A549 (cell line): Measurements from ENCODE around the gene RIOK1. TPM values are rescaled to one million over a fixed set of nuclear protein-coding genes. Genes with fewer than 3 reads are reported as not detected.

ENCODE experiments used
- ATAC-seq, 2 experiments: fragments of 200-7000 bp in 1 of 2; fragments of >200 bp in 1 of 2; cut with Nextera tagmentation in 1 of 2; cut with Tn5 transposase in 1 of 2; 3 replicates each; pipeline versions ENCODE4 v1.8.0 to v1.9.1; 2018 to 2020; ENCODE audit warnings: mild to moderate bottlenecking in 1 of 2, moderate library complexity in 1 of 2
- CTCF ChIA-PET: fragments of 300-600 bp; sonication (Branson Sonifier 250); formaldehyde crosslinking; extraction: SDS; loops from one replicate; lab custom pipeline; 2021; ENCODE audit warnings: antibody characterized with exemption, inconsistent platforms; lab: Yijun Ruan, JAX
- POLR2A ChIA-PET: fragments of 350-600 bp; formaldehyde crosslinking; extraction: SDS; loops from one replicate; lab custom pipeline; 2021; ENCODE audit warnings: antibody characterized with exemption, inconsistent platforms; lab: Yijun Ruan, JAX
- DNase-seq, 2 experiments: peaks; one replicate each; pipeline versions ENCODE4 v3.0.0 to v3.0.0-alpha.2; 2011 to 2016; ENCODE audit warnings: low read depth in 1 of 2, low spot score in 1 of 2
- FAIRE-seq: peaks from 2 replicates; lab custom pipeline; 2011; peaks lifted over from hg19 to GRCh38; lab: Jason Lieb, UNC
- H3K27ac ChIP-seq, 2 experiments: fragments of >200 bp; sonication (Bioruptor Twin); formaldehyde crosslinking; 3 replicates each; pipeline ENCODE4 v1.5.1; 2016 to 2017
- H3K4me1 ChIP-seq: fragments of >200 bp; sonication (Bioruptor Twin); formaldehyde crosslinking; 3 replicates; pipeline ENCODE4 v1.6.1; 2016
- H3K4me2 ChIP-seq: fragments of >200 bp; sonication (Bioruptor Twin); formaldehyde crosslinking; 3 replicates; pipeline ENCODE4 v1.6.1; 2016
- H3K4me3 ChIP-seq: fragments of >200 bp; sonication (Bioruptor Twin); formaldehyde crosslinking; 3 replicates; pipeline ENCODE4 v1.5.1; 2016
- H3K9me3 ChIP-seq: fragments of >200 bp; sonication (Bioruptor Twin); formaldehyde crosslinking; 3 replicates; pipeline ENCODE4 v1.6.1; 2016
- CEBPB ChIP-seq, 2 experiments: fragments of >200 bp in 1 of 2; sonication (Bioruptor Twin) in 1 of 2; formaldehyde crosslinking in 1 of 2; IDR thresholded peaks; 2 replicates each; pipeline ENCODE4 v1.6.1; 2012 to 2016
- CHD2 ChIP-seq: fragments of 150-350 bp; IDR thresholded peaks from 2 replicates; pipeline ENCODE4 v1.6.1; 2014; ENCODE audit warnings: low read length; ENCODE audit not compliant: partially characterized antibody
- EHMT2 ChIP-seq: fragments of 200-600 bp; sonication (generic); IDR thresholded peaks from 2 replicates; pipeline ENCODE4 v1.6.1; 2016; ENCODE audit warnings: antibody characterized with exemption, low read depth, mild to moderate bottlenecking, moderate library complexity
- ESRRA ChIP-seq: fragments of 150-350 bp; IDR thresholded peaks from 2 replicates; pipeline ENCODE4 v1.6.1; 2014; ENCODE audit warnings: mild to moderate bottlenecking, low read length, borderline replicate concordance
- FOSB ChIP-seq: fragments of 250-450 bp; sonication (Bioruptor Pico); IDR thresholded peaks from 2 replicates; pipeline ENCODE4 v1.5.0; 2020; ENCODE audit warnings: mild to moderate bottlenecking, moderate library complexity
- GATA3 ChIP-seq: IDR thresholded peaks from 2 replicates; pipeline ENCODE4 v1.6.1; 2012; ENCODE audit warnings: borderline replicate concordance
- HEYL ChIP-seq: fragments of 250-450 bp; sonication (Bioruptor Pico); IDR thresholded peaks from 2 replicates; pipeline ENCODE4 v1.8.0; 2021; ENCODE audit warnings: mild to moderate bottlenecking, moderate library complexity
- JUN ChIP-seq, 2 experiments: fragments of >200 bp; sonication (Bioruptor Twin); formaldehyde crosslinking; IDR thresholded peaks; 2 replicates in 1 of 2; 3 replicates in 1 of 2; pipeline ENCODE4 v1.6.1; 2016 to 2017
- JUNB ChIP-seq: fragments of >200 bp; sonication (Bioruptor Twin); formaldehyde crosslinking; IDR thresholded peaks from 2 replicates; pipeline ENCODE4 v1.6.1; 2016
- KDM5A ChIP-seq: fragments of 200-600 bp; sonication (generic); IDR thresholded peaks from 2 replicates; pipeline ENCODE4 v1.6.1; 2016; ENCODE audit warnings: antibody characterized with exemption, mild to moderate bottlenecking
- MAFK ChIP-seq: fragments of 450-650 bp; IDR thresholded peaks from 2 replicates; pipeline ENCODE4 v1.6.1; 2014; ENCODE audit not compliant: partially characterized antibody
- NFE2L2 ChIP-seq: fragments of 150-350 bp; conservative IDR thresholded peaks from 2 replicates; pipeline ENCODE4 v1.6.1; 2014; ENCODE audit warnings: low read length
- NPAS2 ChIP-seq: fragments of 250-450 bp; sonication (Bioruptor Pico); IDR thresholded peaks from 2 replicates; pipeline ENCODE4 v1.8.0; 2022; ENCODE audit warnings: mild to moderate bottlenecking, moderate library complexity, borderline replicate concordance
- PHF8 ChIP-seq: fragments of 200-600 bp; sonication (generic); IDR thresholded peaks from 2 replicates; pipeline ENCODE4 v1.6.1; 2016; ENCODE audit warnings: low read depth, mild to moderate bottlenecking, antibody characterized with exemption, moderate library complexity, borderline replicate concordance
- RAD21 ChIP-seq, 2 experiments: fragments of >200 bp in 1 of 2; sonication (Bioruptor Twin) in 1 of 2; formaldehyde crosslinking in 1 of 2; IDR thresholded peaks in 1 of 2; conservative IDR thresholded peaks in 1 of 2; 2 replicates in 1 of 2; 3 replicates in 1 of 2; pipeline ENCODE4 v1.6.1; 2012 to 2018; ENCODE audit warnings: inconsistent platforms in 1 of 2
- RCOR1 ChIP-seq: fragments of 150-350 bp; IDR thresholded peaks from 2 replicates; pipeline ENCODE4 v1.6.1; 2014; ENCODE audit warnings: antibody characterized with exemption, low read length, low read depth
- RFX5 ChIP-seq: fragments of 450-650 bp; IDR thresholded peaks from 2 replicates; pipeline ENCODE4 v1.7.1; 2014; ENCODE audit warnings: antibody characterized with exemption, mild to moderate bottlenecking, moderate library complexity
- SMC3 ChIP-seq: fragments of >200 bp; sonication (Bioruptor Twin); formaldehyde crosslinking; IDR thresholded peaks from 3 replicates; pipeline ENCODE4 v1.6.1; 2018; ENCODE audit warnings: inconsistent platforms
- ZC3H11A ChIP-seq: fragments of 450-650 bp; IDR thresholded peaks from 2 replicates; pipeline ENCODE4 v1.6.1; 2014; ENCODE audit warnings: antibody characterized with exemption, mild to moderate bottlenecking
- ZFP36 ChIP-seq: fragments of 450-650 bp; IDR thresholded peaks from 2 replicates; pipeline ENCODE4 v1.6.1; 2014; ENCODE audit warnings: borderline replicate concordance; ENCODE audit not compliant: partially characterized antibody
- ZNF302 ChIP-seq: fragments of 250-450 bp; sonication (Bioruptor Pico); IDR thresholded peaks from 2 replicates; pipeline ENCODE4 v1.9.0; 2021; ENCODE audit warnings: inconsistent platforms, mild to moderate bottlenecking, moderate library complexity
- WGBS: methylation state at CpG from one replicate; pipeline ENCODE4 v1.1.6; 2017; ENCODE audit errors: missing lambda C conversion rate; 5-methylcytosine and 5-hydroxymethylcytosine counted together
- polyA plus RNA-seq, 4 experiments: library from polyadenylated mRNA; depleted of rRNA in 3 of 4; stranded (reverse); fragments of >200 nt; fragmentation: RNase III in 1 of 4; extraction: RNeasy Plus Mini Kit Qiagen cat#74134 plus additional on column Dnase treatment in 1 of 4; gene quantifications; 2 replicates in 3 of 4; 3 replicates in 1 of 4; pipeline ENCODE4 v1.2.3, GENCODE V29; 2011 to 2017
- TF ChIP-seq, protein P1 (sequence below): fragments of >200 bp; sonication (Bioruptor Twin); formaldehyde crosslinking; IDR thresholded peaks from 3 replicates; pipeline ENCODE4 v1.6.1; 2016
- TF ChIP-seq, protein P2 (sequence below): IDR thresholded peaks from 2 replicates; pipeline ENCODE4 v1.6.1; 2012
- TF ChIP-seq, protein P3 (sequence below): fragments of 250-450 bp; sonication (Bioruptor Pico); IDR thresholded peaks from 2 replicates; pipeline ENCODE4 v1.5.0; 2020; ENCODE audit warnings: low read depth, mild to moderate bottlenecking, moderate library complexity
- TF ChIP-seq, protein P4 (sequence below): fragments of 450-650 bp; IDR thresholded peaks from 2 replicates; pipeline ENCODE4 v1.6.1; 2014; ENCODE audit warnings: antibody characterized with exemption

RIOK1 gene
- polyA plus RNA-seq, 2 of the 4 experiments (the other 2 are of a cell fraction) = 16.1 to 20.4 TPM

DNA sequence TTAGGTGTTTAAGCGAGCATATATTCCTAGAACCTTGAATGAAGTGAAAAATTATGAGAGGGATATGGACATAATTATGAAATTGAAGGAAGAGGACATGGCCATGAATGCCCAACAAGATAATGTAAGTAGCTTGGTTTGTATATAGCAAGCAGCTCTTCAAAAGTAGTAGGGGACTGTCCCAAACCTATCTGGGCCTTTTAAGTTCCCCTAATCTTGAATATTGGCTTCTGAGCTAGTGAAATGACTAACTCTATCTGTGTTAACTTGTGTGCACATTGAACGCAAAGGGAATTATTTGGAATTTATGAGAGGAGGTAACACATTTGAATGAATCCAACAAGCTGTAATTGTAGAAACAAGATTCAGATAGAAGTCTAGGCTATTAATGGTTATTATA is 21.7 kb downstream of the RIOK1 start (continued):
- TF ChIP-seq ZFP36 (no peak), PHF8 (no peak), EHMT2 (no peak), CEBPB (IDR thresholded peaks at IDR 0.05) (no peak), ESRRA (no peak), SMC3 (no peak), JUN (IDR thresholded peaks at IDR 0.05) (no peak)
- TF ChIP-seq, protein P1, sequence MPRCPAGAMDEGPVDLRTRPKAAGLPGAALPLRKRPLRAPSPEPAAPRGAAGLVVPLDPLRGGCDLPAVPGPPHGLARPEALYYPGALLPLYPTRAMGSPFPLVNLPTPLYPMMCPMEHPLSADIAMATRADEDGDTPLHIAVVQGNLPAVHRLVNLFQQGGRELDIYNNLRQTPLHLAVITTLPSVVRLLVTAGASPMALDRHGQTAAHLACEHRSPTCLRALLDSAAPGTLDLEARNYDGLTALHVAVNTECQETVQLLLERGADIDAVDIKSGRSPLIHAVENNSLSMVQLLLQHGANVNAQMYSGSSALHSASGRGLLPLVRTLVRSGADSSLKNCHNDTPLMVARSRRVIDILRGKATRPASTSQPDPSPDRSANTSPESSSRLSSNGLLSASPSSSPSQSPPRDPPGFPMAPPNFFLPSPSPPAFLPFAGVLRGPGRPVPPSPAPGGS = no peak
- TF ChIP-seq, protein P2, sequence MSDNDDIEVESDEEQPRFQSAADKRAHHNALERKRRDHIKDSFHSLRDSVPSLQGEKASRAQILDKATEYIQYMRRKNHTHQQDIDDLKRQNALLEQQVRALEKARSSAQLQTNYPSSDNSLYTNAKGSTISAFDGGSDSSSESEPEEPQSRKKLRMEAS = no peak

DNA sequence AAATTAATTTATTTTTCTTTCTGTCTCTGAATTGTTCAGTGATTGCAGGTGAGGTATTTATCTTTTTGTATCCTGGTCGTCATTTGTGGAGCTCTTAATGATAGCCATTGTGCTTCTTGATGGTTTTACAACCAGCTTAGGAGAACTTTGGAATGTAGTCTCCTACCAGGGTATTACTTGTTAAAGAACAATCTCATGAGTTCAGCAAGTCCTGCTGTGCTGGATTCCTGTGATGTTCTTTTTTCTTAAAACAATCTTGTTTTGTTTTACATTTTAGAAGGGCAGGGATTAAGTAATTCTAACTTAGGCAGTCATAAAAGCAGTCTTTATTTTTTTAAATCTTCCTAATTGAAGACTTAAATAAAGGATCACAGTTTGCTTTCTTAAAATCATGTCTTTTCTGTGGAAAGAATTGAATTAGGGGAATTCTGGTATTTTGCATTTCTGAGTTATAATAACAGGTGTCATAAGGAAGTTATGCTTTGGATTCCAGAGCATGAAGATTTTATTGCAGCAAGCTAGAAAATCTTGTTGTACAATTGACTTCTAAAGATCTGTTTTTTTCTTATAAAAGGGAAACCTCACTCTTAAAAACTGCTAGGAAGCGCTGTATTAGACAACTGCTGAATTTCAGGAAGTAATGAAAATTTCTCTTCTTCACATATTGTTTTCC is 23.7 kb downstream of the RIOK1 start:
- Histone ChIP-seq H3K9me3 (no peaks in the 10 kb centered on the region), H3K4me2 (no peak overlapping the region), H3K4me1 (peaks cover 16% of the 10 kb centered on the region), H3K27ac (no peak overlapping the region), H3K4me3 (no peak overlapping the region)
- ATAC-seq = no peak
- CTCF ChIA-PET = interaction anchor here (1.2 kb wide), 1 partner anchor 102 kb away, joined by 3 read pairs; no protein-coding TSS in a partner anchor
- WGBS = 88% methylated on average over 2 of the region's 2 CpGs
- POLR2A ChIA-PET = no interaction called here
- DNase-seq = no peak
- TF ChIP-seq NPAS2 (no peak), CEBPB (IDR thresholded peaks at IDR 0.05) (no peak), ZNF302 (CRISPR knock-in tag) (no peak), FOSB (no peak), GATA3 (no peak), RCOR1 (no peak), RFX5 (no peak), RAD21 (conservative IDR thresholded peaks at IDR 0.05 in 1 of 2, IDR thresholded peaks at IDR 0.05 in 1 of 2) (no peak), ZC3H11A (no peak), SMC3 (no peak), CHD2 (no peak), NFE2L2 (no peak), HEYL (CRISPR knock-in tag) (no peak), KDM5A (no peak), MAFK (no peak), JUNB (no peak)
- TF ChIP-seq, protein P1 = no peak
- TF ChIP-seq, protein P3, sequence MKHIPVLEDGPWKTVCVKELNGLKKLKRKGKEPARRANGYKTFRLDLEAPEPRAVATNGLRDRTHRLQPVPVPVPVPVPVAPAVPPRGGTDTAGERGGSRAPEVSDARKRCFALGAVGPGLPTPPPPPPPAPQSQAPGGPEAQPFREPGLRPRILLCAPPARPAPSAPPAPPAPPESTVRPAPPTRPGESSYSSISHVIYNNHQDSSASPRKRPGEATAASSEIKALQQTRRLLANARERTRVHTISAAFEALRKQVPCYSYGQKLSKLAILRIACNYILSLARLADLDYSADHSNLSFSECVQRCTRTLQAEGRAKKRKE (CRISPR knock-in tag) = no peak
- TF ChIP-seq, protein P4, sequence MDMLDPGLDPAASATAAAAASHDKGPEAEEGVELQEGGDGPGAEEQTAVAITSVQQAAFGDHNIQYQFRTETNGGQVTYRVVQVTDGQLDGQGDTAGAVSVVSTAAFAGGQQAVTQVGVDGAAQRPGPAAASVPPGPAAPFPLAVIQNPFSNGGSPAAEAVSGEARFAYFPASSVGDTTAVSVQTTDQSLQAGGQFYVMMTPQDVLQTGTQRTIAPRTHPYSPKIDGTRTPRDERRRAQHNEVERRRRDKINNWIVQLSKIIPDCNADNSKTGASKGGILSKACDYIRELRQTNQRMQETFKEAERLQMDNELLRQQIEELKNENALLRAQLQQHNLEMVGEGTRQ = no peak
- FAIRE-seq = no peak
